Measurements from ENCODE around the gene SCAF4.
"Not testable (repeated sequence)": the region's sequence is repeated elsewhere in the genome, so short reads cannot be mapped to it uniquely, and the experiment has no call there.

DNA sequence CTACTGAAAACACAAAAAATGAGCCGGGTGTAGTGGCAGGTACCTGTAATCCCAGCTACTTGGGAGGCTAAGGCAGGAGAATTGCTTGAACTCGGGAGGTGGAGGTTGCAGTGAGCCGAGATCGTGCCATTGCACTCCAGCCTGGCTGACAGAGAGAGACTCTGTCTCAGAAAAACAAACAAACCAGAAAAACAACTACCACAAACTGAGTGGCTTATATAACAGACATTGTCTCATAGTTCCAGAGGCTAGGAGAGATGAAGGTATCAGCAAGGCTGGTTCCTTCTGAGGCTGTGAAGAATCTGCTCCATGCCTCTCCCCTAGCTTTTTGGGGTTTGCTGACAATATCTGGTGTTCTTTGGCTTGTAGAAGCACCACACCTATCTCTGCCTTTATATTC is 80.4 kb downstream of the SCAF4 start:
- TF ChIP-seq, protein P1, sequence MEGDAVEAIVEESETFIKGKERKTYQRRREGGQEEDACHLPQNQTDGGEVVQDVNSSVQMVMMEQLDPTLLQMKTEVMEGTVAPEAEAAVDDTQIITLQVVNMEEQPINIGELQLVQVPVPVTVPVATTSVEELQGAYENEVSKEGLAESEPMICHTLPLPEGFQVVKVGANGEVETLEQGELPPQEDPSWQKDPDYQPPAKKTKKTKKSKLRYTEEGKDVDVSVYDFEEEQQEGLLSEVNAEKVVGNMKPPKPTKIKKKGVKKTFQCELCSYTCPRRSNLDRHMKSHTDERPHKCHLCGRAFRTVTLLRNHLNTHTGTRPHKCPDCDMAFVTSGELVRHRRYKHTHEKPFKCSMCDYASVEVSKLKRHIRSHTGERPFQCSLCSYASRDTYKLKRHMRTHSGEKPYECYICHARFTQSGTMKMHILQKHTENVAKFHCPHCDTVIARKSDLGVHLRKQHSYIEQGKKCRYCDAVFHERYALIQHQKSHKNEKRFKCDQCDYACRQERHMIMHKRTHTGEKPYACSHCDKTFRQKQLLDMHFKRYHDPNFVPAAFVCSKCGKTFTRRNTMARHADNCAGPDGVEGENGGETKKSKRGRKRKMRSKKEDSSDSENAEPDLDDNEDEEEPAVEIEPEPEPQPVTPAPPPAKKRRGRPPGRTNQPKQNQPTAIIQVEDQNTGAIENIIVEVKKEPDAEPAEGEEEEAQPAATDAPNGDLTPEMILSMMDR (IDR thresholded peaks at IDR 0.05 in 4 of 5, conservative IDR thresholded peaks at IDR 0.05 in 1 of 5): not testable (repeated sequence)
- not testable (repeated sequence) for TF ChIP-seq POLR2A (IDR thresholded peaks at IDR 0.05)

Data from gastrocnemius medialis (tissue), 4 donors.